ENCODE results near the gene OR10A6. TPM values are rescaled to one million over a fixed set of nuclear protein-coding genes. Genes with fewer than 3 reads are reported as not detected.

OR10A6 gene
- total and polyA plus RNA-seq, 9 of the 15 experiments (the other 6 are each of a cell fraction or from before 2014, with no cell fraction given), result not detected

DNA sequence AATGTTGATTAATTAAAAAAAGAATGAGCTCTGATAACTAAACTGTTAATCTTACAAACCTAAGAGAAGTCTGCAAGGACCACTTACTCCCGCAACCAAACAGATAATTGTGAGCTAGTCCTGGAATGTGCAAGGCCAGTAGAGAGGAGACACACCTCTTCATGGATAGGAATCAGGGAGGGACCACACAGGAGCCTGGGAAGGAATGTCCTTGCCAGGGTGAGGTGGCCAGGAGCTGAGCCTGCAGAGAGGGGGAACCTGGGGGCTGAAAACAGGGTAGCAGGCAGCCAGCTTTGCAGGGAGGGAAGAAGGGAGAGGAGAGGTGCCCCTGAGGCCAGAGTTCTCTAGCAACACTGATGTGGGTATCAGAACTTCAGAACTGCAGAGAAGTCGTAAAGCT lies 43.6 kb upstream of the OR10A6 start:
- Histone ChIP-seq H3K9me3 (replicated peaks; ENCODE audit: control insufficient read depth, insufficient read depth, low read depth, low read length) (no peaks in the 10 kb centered on the region), H3K27me3 (ENCODE audit: control insufficient read depth in 2 of 2, insufficient read depth in 2 of 2, low read length in 2 of 2) (no peaks in the 10 kb centered on the region), H3K9me1 (ENCODE audit: control insufficient read depth, insufficient read depth, low read length) (no peaks in the 10 kb centered on the region), H3K4me2 (ENCODE audit: insufficient read depth, low read length) (no peak overlapping the region; the same call in 1 of the 2 replicates), H3K79me2 (ENCODE audit: control insufficient read depth, insufficient read depth, low read length) (no peaks in the 10 kb centered on the region), H3K4me3 (no peak overlapping the region), H3K9ac (ENCODE audit: insufficient read depth in 1 of 2, low read depth in 2 of 2, low read length in 2 of 2) (no peak overlapping the region), H3K4me1 (replicated peaks in 1 of 2; ENCODE audit: control insufficient read depth in 2 of 2, insufficient read depth in 2 of 2, low read length in 2 of 2) (no peaks in the 10 kb centered on the region), H4K20me1 (replicated peaks; ENCODE audit: control insufficient read depth, insufficient read depth, low read length) (no peaks in the 10 kb centered on the region), H2AFZ (ENCODE audit: low read depth, low read length) (no peak overlapping the region), H3K36me3 (ENCODE audit: control insufficient read depth, insufficient read depth, low read length) (no peaks in the 10 kb centered on the region), H3K27ac (ENCODE audit: extremely low read depth, low read depth, low read length) (no peak overlapping the region)
- BruUV-seq (replicated peaks), result no TSS peak
- intact Hi-C loops (cut with micrococcal nuclease) (no loop called here), in situ Hi-C loops (cut with MboI) (no loop called here)
- POLR2A ChIA-PET, result interaction anchor here (0.5 to 1.0 kb wide), 2 partner anchors 9 to 714 kb away, joined by 3 to 4 read pairs; no protein-coding TSS in a partner anchor
- TF ChIP-seq ZZZ3 (IDR thresholded peaks at IDR 0.05), result no peak
- no peak for TF ChIP-seq TBL1XR1 (IDR thresholded peaks at IDR 0.05; ENCODE audit: low read length in 2 of 2)
- no peak for TF ChIP-seq XRCC5 (IDR thresholded peaks at IDR 0.05; ENCODE audit: low read depth, low read length)
- TF ChIP-seq, protein P1, sequence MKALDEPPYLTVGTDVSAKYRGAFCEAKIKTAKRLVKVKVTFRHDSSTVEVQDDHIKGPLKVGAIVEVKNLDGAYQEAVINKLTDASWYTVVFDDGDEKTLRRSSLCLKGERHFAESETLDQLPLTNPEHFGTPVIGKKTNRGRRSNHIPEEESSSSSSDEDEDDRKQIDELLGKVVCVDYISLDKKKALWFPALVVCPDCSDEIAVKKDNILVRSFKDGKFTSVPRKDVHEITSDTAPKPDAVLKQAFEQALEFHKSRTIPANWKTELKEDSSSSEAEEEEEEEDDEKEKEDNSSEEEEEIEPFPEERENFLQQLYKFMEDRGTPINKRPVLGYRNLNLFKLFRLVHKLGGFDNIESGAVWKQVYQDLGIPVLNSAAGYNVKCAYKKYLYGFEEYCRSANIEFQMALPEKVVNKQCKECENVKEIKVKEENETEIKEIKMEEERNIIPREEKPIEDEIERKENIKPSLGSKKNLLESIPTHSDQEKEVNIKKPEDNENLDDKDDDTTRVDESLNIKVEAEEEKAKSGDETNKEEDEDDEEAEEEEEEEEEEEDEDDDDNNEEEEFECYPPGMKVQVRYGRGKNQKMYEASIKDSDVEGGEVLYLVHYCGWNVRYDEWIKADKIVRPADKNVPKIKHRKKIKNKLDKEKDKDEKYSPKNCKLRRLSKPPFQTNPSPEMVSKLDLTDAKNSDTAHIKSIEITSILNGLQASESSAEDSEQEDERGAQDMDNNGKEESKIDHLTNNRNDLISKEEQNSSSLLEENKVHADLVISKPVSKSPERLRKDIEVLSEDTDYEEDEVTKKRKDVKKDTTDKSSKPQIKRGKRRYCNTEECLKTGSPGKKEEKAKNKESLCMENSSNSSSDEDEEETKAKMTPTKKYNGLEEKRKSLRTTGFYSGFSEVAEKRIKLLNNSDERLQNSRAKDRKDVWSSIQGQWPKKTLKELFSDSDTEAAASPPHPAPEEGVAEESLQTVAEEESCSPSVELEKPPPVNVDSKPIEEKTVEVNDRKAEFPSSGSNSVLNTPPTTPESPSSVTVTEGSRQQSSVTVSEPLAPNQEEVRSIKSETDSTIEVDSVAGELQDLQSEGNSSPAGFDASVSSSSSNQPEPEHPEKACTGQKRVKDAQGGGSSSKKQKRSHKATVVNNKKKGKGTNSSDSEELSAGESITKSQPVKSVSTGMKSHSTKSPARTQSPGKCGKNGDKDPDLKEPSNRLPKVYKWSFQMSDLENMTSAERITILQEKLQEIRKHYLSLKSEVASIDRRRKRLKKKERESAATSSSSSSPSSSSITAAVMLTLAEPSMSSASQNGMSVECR (CRISPR knock-in tag; IDR thresholded peaks at IDR 0.05), result no peak
- TF ChIP-seq, protein P2, sequence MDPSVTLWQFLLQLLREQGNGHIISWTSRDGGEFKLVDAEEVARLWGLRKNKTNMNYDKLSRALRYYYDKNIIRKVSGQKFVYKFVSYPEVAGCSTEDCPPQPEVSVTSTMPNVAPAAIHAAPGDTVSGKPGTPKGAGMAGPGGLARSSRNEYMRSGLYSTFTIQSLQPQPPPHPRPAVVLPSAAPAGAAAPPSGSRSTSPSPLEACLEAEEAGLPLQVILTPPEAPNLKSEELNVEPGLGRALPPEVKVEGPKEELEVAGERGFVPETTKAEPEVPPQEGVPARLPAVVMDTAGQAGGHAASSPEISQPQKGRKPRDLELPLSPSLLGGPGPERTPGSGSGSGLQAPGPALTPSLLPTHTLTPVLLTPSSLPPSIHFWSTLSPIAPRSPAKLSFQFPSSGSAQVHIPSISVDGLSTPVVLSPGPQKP (CRISPR knock-in tag; IDR thresholded peaks at IDR 0.05), result no peak
- no peak for TF ChIP-seq E2F3 (CRISPR knock-in tag; IDR thresholded peaks at IDR 0.05)
- TF ChIP-seq RBFOX2 (IDR thresholded peaks at IDR 0.05; ENCODE audit: low read depth, low read length), result no peak
- TF ChIP-seq POLR2A (conservative IDR thresholded peaks at IDR 0.05), result no peak
- no peak for TF ChIP-seq STAT5A (IDR thresholded peaks at IDR 0.05; ENCODE audit: borderline replicate concordance, low read length)
- no peak for TF ChIP-seq SMARCA5 (IDR thresholded peaks at IDR 0.05)
- TF ChIP-seq, protein P3, sequence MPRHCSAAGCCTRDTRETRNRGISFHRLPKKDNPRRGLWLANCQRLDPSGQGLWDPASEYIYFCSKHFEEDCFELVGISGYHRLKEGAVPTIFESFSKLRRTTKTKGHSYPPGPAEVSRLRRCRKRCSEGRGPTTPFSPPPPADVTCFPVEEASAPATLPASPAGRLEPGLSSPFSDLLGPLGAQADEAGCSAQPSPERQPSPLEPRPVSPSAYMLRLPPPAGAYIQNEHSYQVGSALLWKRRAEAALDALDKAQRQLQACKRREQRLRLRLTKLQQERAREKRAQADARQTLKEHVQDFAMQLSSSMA (CRISPR knock-in tag; IDR thresholded peaks at IDR 0.05), result no peak
- no peak for TF ChIP-seq ELF1 (tag; IDR thresholded peaks at IDR 0.05)
- TF ChIP-seq, protein P4, sequence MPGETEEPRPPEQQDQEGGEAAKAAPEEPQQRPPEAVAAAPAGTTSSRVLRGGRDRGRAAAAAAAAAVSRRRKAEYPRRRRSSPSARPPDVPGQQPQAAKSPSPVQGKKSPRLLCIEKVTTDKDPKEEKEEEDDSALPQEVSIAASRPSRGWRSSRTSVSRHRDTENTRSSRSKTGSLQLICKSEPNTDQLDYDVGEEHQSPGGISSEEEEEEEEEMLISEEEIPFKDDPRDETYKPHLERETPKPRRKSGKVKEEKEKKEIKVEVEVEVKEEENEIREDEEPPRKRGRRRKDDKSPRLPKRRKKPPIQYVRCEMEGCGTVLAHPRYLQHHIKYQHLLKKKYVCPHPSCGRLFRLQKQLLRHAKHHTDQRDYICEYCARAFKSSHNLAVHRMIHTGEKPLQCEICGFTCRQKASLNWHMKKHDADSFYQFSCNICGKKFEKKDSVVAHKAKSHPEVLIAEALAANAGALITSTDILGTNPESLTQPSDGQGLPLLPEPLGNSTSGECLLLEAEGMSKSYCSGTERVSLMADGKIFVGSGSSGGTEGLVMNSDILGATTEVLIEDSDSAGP (CRISPR knock-in tag; IDR thresholded peaks at IDR 0.05), result no peak
- TF ChIP-seq EP300 (IDR thresholded peaks at IDR 0.05; ENCODE audit: low read length), result no peak
- no peak for TF ChIP-seq ZKSCAN3 (CRISPR knock-in tag; IDR thresholded peaks at IDR 0.05)
- FAIRE-seq, result no peak
- 33% methylated on average over 2 of the region's 2 CpGs for WGBS (ENCODE audit: insufficient coverage, low coverage, missing lambda C conversion rate)
- ATAC-seq, result peak; percentile 54; the same call in 2 of the 3 replicates
- CTCF ChIA-PET (ENCODE audit: low intra/inter-chr PET ratio), result no interaction called here
- no peak for DNase-seq (ENCODE audit: extremely low read depth in 1 of 4, low spot score in 3 of 4)

Measured in K562 (cell line).